GM23338 (cell line): Measurements from ENCODE around the gene CDKN3. TPM values are rescaled to one million over a fixed set of nuclear protein-coding genes. Genes with fewer than 3 reads are reported as not detected.

ENCODE experiments used
- polyA plus RNA-seq: library from polyadenylated mRNA; unstranded; fragments of >200 nt; fragmentation: Nextera tagmentation; extraction: Ambion mirVana; gene quantifications from 2 replicates; pipeline ENCODE4 v1.2.1, GENCODE V29; 2016
- total RNA-seq: library from RNA; depleted of rRNA; stranded (reverse); fragments of >200 nt; shearing (Covaris generic); gene quantifications from 2 replicates; pipeline ENCODE4 v1.2.3, GENCODE V29; 2014; rRNA removed

Gene CDKN3
- total and polyA plus RNA-seq, 2 experiments from 2014 or later, result 36.3 to 97.4 TPM

Other genes starting within 250 kb of the CDKN3 start
- 172 and 197 TPM in 2 replicates for gene CNIH1, start 44.4 kb downstream of the CDKN3 start, total RNA-seq
- gene CNIH1, start 44.4 kb downstream of the CDKN3 start, polyA plus RNA-seq, result 135 and 141 TPM in 2 replicates
- gene GMFB, start 92.0 kb downstream of the CDKN3 start, total RNA-seq, result 88.3 and 94.3 TPM in 2 replicates
- 44.4 and 56.5 TPM in 2 replicates for gene GMFB, start 92.0 kb downstream of the CDKN3 start, polyA plus RNA-seq
- gene CGRRF1, start 112.9 kb downstream of the CDKN3 start, total RNA-seq, result 18.8 and 20.7 TPM in 2 replicates
- 23.0 and 28.3 TPM in 2 replicates for gene CGRRF1, start 112.9 kb downstream of the CDKN3 start, polyA plus RNA-seq
- 5.2 and 6.9 TPM in 2 replicates for gene SAMD4A, start 170.1 kb downstream of the CDKN3 start, total RNA-seq
- gene SAMD4A, start 170.1 kb downstream of the CDKN3 start, polyA plus RNA-seq, result 1.1 and 1.6 TPM in 2 replicates